ENCODE results near the gene OBSL1.
A peak's percentile ranks its signal among the peaks of the same experiment; 100 is the strongest.

- TF ChIP-seq CTCF (IDR thresholded peaks at IDR 0.05) (no peak), POLR2A (IDR thresholded peaks at IDR 0.05) (peak in 1 of 2 donors; percentile 34)
These were observed 18.8 kb downstream of the OBSL1 start for GRCh38 chr2:219552382-219553167.
